Measurements from ENCODE around the gene SNAPC3.

Gene SNAPC3

DNA sequence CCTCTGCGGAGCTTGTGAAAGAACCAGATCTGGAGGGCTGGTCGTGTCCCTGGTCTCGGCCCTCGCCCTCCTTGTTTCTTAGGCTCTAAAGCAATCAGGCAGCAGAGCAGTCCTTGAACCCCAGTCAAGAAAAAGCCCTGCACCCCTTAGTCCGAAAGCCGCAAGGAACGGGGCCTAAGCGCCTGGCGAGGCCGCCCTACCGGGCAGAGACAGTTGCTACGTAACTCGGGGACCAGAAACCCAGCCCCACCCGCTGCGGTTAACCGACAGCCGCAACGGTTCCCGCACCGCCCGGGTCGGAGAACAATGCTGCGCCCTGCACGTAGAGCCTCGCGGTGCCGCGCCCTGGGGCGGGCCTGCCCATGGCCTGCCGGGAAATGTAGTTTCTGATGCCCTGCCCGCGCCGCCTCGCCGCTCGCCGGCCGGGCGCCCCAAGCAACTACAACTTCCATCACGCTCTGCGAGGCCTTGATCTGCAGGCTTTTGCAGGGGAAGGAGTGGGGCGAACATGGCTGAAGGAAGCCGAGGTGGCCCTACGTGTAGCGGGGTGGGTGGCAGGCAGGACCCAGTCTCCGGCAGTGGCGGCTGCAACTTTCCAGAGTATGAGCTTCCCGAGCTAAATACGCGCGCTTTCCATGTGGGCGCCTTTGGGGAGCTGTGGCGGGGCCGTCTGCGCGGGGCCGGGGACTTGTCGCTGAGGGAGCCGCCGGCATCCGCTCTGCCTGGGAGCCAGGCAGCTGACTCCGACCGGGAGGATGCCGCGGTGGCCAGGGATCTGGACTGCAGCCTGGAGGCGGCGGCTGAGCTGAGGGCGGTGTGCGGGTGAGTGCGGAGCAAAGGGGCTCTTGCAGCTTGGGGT, at the start of gene SNAPC3 (continued):
- TF ChIP-seq MEIS1 (CRISPR knock-in tag; IDR thresholded peaks at IDR 0.05; ENCODE audit: borderline replicate concordance) (no peak), SCRT1 (tag by site-specific recombination; IDR thresholded peaks at IDR 0.05; ENCODE audit: borderline replicate concordance) (no peak), GLIS1 (tag by site-specific recombination; IDR thresholded peaks at IDR 0.05) (peak; percentile 54), ZNF214 (tag by site-specific recombination; IDR thresholded peaks at IDR 0.05; ENCODE audit: borderline replicate concordance) (no peak), ZNF658 (tag by site-specific recombination; IDR thresholded peaks at IDR 0.05) (no peak), ZNF202 (tag by site-specific recombination; IDR thresholded peaks at IDR 0.05; ENCODE audit: borderline replicate concordance) (no peak), ZIC2 (tag by site-specific recombination; IDR thresholded peaks at IDR 0.05) (peak; percentile 97), ZNF335 (tag by site-specific recombination; conservative IDR thresholded peaks at IDR 0.05) (peak; percentile 85), ZFP3 (tag by site-specific recombination; IDR thresholded peaks at IDR 0.05; ENCODE audit: low read depth) (no peak), ZNF184 (tag by site-specific recombination; IDR thresholded peaks at IDR 0.05) (no peak), SP7 (tag by site-specific recombination; IDR thresholded peaks at IDR 0.05) (peak; percentile 31), ZNF19 (tag by site-specific recombination; IDR thresholded peaks at IDR 0.05; ENCODE audit: low read depth) (no peak), ZNF394 (tag by site-specific recombination; IDR thresholded peaks at IDR 0.05; ENCODE audit: borderline replicate concordance) (no peak), ZNF664 (tag by site-specific recombination; IDR thresholded peaks at IDR 0.05) (no peak), ZNF529 (tag by site-specific recombination; IDR thresholded peaks at IDR 0.05; ENCODE audit: insufficient replicate concordance) (no peak), MYNN (tag by site-specific recombination; IDR thresholded peaks at IDR 0.05; ENCODE audit: borderline replicate concordance) (no peak), ZXDB (tag by site-specific recombination; IDR thresholded peaks at IDR 0.05) (peak; percentile 98), ZNF843 (tag by site-specific recombination; IDR thresholded peaks at IDR 0.05) (peak; percentile 27; the same call in 1 of the 2 replicates), ZNF292 (tag by site-specific recombination; IDR thresholded peaks at IDR 0.05; ENCODE audit: borderline replicate concordance, low read depth) (no peak), ZNF48 (tag by site-specific recombination; IDR thresholded peaks at IDR 0.05) (no peak), ZNF404 (tag by site-specific recombination; IDR thresholded peaks at IDR 0.05) (no peak)
- TF ChIP-seq, protein P1, sequence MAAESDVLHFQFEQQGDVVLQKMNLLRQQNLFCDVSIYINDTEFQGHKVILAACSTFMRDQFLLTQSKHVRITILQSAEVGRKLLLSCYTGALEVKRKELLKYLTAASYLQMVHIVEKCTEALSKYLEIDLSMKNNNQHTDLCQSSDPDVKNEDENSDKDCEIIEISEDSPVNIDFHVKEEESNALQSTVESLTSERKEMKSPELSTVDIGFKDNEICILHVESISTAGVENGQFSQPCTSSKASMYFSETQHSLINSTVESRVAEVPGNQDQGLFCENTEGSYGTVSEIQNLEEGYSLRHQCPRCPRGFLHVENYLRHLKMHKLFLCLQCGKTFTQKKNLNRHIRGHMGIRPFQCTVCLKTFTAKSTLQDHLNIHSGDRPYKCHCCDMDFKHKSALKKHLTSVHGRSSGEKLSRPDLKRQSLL (tag by site-specific recombination; IDR thresholded peaks at IDR 0.05) = no peak
- TF ChIP-seq, protein P2, sequence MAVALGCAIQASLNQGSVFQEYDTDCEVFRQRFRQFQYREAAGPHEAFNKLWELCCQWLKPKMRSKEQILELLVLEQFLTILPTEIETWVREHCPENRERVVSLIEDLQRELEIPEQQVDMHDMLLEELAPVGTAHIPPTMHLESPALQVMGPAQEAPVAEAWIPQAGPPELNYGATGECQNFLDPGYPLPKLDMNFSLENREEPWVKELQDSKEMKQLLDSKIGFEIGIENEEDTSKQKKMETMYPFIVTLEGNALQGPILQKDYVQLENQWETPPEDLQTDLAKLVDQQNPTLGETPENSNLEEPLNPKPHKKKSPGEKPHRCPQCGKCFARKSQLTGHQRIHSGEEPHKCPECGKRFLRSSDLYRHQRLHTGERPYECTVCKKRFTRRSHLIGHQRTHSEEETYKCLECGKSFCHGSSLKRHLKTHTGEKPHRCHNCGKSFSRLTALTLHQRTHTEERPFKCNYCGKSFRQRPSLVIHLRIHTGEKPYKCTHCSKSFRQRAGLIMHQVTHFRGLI (tag by site-specific recombination; IDR thresholded peaks at IDR 0.05) = peak; percentile 79
- TF ChIP-seq, protein P3, sequence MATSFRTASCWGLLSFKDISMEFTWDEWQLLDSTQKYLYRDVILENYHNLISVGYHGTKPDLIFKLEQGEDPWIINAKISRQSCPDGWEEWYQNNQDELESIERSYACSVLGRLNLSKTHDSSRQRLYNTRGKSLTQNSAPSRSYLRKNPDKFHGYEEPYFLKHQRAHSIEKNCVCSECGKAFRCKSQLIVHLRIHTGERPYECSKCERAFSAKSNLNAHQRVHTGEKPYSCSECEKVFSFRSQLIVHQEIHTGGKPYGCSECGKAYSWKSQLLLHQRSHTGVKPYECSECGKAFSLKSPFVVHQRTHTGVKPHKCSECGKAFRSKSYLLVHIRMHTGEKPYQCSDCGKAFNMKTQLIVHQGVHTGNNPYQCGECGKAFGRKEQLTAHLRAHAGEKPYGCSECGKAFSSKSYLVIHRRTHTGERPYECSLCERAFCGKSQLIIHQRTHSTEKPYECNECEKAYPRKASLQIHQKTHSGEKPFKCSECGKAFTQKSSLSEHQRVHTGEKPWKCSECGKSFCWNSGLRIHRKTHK (tag by site-specific recombination; IDR thresholded peaks at IDR 0.05) = no peak
- TF ChIP-seq, protein P4, sequence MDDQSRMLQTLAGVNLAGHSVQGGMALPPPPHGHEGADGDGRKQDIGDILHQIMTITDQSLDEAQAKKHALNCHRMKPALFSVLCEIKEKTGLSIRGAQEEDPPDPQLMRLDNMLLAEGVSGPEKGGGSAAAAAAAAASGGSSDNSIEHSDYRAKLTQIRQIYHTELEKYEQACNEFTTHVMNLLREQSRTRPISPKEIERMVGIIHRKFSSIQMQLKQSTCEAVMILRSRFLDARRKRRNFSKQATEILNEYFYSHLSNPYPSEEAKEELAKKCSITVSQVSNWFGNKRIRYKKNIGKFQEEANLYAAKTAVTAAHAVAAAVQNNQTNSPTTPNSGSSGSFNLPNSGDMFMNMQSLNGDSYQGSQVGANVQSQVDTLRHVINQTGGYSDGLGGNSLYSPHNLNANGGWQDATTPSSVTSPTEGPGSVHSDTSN (CRISPR knock-in tag; IDR thresholded peaks at IDR 0.05) = no peak
- TF ChIP-seq, protein P5, sequence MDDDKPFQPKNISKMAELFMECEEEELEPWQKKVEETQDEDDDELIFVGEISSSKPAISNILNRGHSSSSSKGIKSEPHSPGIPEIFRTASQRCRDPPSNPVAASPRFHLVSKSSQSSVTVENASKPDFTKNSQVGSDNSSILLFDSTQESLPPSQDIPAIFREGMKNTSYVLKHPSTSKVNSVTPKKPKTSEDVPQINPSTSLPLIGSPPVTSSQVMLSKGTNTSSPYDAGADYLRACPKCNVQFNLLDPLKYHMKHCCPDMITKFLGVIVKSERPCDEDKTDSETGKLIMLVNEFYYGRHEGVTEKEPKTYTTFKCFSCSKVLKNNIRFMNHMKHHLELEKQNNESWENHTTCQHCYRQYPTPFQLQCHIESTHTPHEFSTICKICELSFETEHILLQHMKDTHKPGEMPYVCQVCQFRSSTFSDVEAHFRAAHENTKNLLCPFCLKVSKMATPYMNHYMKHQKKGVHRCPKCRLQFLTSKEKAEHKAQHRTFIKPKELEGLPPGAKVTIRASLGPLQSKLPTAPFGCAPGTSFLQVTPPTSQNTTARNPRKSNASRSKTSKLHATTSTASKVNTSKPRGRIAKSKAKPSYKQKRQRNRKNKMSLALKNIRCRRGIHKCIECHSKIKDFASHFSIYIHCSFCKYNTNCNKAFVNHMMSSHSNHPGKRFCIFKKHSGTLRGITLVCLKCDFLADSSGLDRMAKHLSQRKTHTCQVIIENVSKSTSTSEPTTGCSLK (tag by site-specific recombination; IDR thresholded peaks at IDR 0.05) = no peak
- TF ChIP-seq, protein P6, sequence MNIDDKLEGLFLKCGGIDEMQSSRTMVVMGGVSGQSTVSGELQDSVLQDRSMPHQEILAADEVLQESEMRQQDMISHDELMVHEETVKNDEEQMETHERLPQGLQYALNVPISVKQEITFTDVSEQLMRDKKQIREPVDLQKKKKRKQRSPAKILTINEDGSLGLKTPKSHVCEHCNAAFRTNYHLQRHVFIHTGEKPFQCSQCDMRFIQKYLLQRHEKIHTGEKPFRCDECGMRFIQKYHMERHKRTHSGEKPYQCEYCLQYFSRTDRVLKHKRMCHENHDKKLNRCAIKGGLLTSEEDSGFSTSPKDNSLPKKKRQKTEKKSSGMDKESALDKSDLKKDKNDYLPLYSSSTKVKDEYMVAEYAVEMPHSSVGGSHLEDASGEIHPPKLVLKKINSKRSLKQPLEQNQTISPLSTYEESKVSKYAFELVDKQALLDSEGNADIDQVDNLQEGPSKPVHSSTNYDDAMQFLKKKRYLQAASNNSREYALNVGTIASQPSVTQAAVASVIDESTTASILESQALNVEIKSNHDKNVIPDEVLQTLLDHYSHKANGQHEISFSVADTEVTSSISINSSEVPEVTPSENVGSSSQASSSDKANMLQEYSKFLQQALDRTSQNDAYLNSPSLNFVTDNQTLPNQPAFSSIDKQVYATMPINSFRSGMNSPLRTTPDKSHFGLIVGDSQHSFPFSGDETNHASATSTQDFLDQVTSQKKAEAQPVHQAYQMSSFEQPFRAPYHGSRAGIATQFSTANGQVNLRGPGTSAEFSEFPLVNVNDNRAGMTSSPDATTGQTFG (tag by site-specific recombination; IDR thresholded peaks at IDR 0.05; ENCODE audit: borderline replicate concordance) = no peak
- TF ChIP-seq, protein P7, sequence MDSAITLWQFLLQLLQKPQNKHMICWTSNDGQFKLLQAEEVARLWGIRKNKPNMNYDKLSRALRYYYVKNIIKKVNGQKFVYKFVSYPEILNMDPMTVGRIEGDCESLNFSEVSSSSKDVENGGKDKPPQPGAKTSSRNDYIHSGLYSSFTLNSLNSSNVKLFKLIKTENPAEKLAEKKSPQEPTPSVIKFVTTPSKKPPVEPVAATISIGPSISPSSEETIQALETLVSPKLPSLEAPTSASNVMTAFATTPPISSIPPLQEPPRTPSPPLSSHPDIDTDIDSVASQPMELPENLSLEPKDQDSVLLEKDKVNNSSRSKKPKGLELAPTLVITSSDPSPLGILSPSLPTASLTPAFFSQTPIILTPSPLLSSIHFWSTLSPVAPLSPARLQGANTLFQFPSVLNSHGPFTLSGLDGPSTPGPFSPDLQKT (IDR thresholded peaks at IDR 0.05; ENCODE audit: borderline replicate concordance, low read depth, low read length) = no peak
